Neural crest cell (in vitro differentiated cells): ENCODE data around the gene RAB44. TPM values are rescaled to one million over a fixed set of nuclear protein-coding genes. Genes with fewer than 3 reads are reported as not detected.

Source experiments
- DNase-seq: peaks from one replicate; pipeline ENCODE4 v3.0.0; 2021; ENCODE audit warnings: low read depth, mixed read lengths, low spot score
- H3K27ac Mint-ChIP-seq: one replicate; pipeline ENCODE4 v1.8.0; 2021; ENCODE audit warnings: mild to moderate bottlenecking, mixed read lengths; ENCODE audit not compliant: unreplicated experiment
- H3K27me3 Mint-ChIP-seq: 2 replicates; pipeline ENCODE4 v1.8.0; 2021; ENCODE audit warnings: low read depth, mild to moderate bottlenecking, mixed read lengths
- H3K36me3 Mint-ChIP-seq: 2 replicates; pipeline ENCODE4 v1.8.0; 2021; ENCODE audit warnings: low read depth, mild to moderate bottlenecking, mixed read lengths
- H3K4me1 Mint-ChIP-seq: 2 replicates; pipeline ENCODE4 v1.8.0; 2021; ENCODE audit warnings: mixed read lengths
- H3K4me3 Mint-ChIP-seq: one replicate; pipeline ENCODE4 v1.8.0; 2021; ENCODE audit warnings: mild to moderate bottlenecking, mixed read lengths
- H3K9me3 Mint-ChIP-seq: 2 replicates; pipeline ENCODE4 v1.8.0; 2021; ENCODE audit warnings: mixed read lengths
- CTCF ChIP-seq: fragments of 200-600 bp; sonication (generic); conservative IDR thresholded peaks from 2 replicates; pipeline ENCODE4 v1.5.0; 2021; ENCODE audit warnings: antibody characterized with exemption, mild to moderate bottlenecking
- total RNA-seq: library from RNA; stranded (reverse); gene quantifications from 2 replicates; pipeline ENCODE4 v1.2.1, GENCODE V29; 2021

RAB44 gene
- total RNA-seq, 1 donor from 2014 or later: not detected

GRCh38 chr6:36691011-36691410 lies 6.6 kb upstream of the RAB44 start:
- Mint-ChIP-seq H3K27ac (no peak overlapping the region), H3K27me3 (peaks cover 3% of the 10 kb centered on the region), H3K4me3 (no peak overlapping the region), H3K9me3 (no peaks in the 10 kb centered on the region), H3K36me3 (no peaks in the 10 kb centered on the region), H3K4me1 (no peaks in the 10 kb centered on the region)
- no peak for TF ChIP-seq CTCF
- DNase-seq: no peak

- Mint-ChIP-seq H3K4me1 (no peaks in the 10 kb centered on the region), H3K9me3 (no peaks in the 10 kb centered on the region), H3K27me3 (peaks cover 3% of the 10 kb centered on the region), H3K36me3 (no peaks in the 10 kb centered on the region), H3K4me3 (no peak overlapping the region), H3K27ac (no peak overlapping the region)
- DNase-seq: no peak
- no peak for TF ChIP-seq CTCF
Measured at GRCh38 chr6:36691612-36692011, 6.0 kb upstream of the RAB44 start.

- Mint-ChIP-seq H3K4me1 (no peaks in the 10 kb centered on the region), H3K36me3 (no peaks in the 10 kb centered on the region), H3K9me3 (peaks cover 2% of the 10 kb centered on the region), H3K27me3 (peaks cover 3% of the 10 kb centered on the region), H3K27ac (no peak overlapping the region), H3K4me3 (no peak overlapping the region)
- no peak for DNase-seq
- TF ChIP-seq CTCF: no peak
Measured at GRCh38 chr6:36692220-36692619, 5.4 kb upstream of the RAB44 start.

GRCh38 chr6:36692861-36693702 lies 4.5 kb upstream of the RAB44 start:
- H3K4me1 Mint-ChIP-seq: no peaks in the 10 kb centered on the region
- DNase-seq: no peak
- H3K9me3 Mint-ChIP-seq: peaks cover 2% of the 10 kb centered on the region
- H3K4me3 Mint-ChIP-seq: no peak overlapping the region
- no peaks in the 10 kb centered on the region for H3K36me3 Mint-ChIP-seq
- no peak for TF ChIP-seq CTCF
- peaks cover 3% of the 10 kb centered on the region for H3K27me3 Mint-ChIP-seq
- H3K27ac Mint-ChIP-seq: no peak overlapping the region

GRCh38 chr6:36694616-36695015 lies 3.0 kb upstream of the RAB44 start:
- no peak for DNase-seq
- Mint-ChIP-seq H3K27ac (no peak overlapping the region), H3K9me3 (peaks cover 2% of the 10 kb centered on the region), H3K4me1 (no peaks in the 10 kb centered on the region), H3K27me3 (no peaks in the 10 kb centered on the region), H3K4me3 (no peak overlapping the region), H3K36me3 (no peaks in the 10 kb centered on the region)
- no peak for TF ChIP-seq CTCF
